Measurements from ENCODE around the gene ESD. TPM values are rescaled to one million over a fixed set of nuclear protein-coding genes. Genes with fewer than 3 reads are reported as not detected.

The ESD gene
- total and polyA plus RNA-seq, 2 experiments from 2014 or later = 61.0 to 123 TPM

DNA sequence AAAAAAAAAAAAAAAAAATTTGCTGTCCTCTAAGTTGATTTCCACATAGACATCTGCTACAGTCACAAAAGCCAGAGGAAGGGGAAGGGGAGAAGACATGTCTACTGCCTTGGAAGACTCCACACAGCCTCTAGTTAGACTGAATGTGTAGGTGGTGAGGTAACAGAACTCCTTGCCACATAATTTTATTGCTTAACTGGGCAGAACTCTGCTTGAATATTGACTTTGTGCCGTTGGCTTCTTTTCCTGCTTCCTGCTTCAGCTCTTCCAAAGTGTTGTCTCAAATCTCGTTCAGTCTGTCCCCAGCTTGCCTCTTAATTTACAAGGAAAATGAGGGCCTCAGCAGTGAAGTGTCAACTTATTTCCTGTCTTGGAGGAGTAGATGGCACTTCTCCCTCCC lies 37.1 kb downstream of the ESD start (continued):
- TF ChIP-seq, protein P1, sequence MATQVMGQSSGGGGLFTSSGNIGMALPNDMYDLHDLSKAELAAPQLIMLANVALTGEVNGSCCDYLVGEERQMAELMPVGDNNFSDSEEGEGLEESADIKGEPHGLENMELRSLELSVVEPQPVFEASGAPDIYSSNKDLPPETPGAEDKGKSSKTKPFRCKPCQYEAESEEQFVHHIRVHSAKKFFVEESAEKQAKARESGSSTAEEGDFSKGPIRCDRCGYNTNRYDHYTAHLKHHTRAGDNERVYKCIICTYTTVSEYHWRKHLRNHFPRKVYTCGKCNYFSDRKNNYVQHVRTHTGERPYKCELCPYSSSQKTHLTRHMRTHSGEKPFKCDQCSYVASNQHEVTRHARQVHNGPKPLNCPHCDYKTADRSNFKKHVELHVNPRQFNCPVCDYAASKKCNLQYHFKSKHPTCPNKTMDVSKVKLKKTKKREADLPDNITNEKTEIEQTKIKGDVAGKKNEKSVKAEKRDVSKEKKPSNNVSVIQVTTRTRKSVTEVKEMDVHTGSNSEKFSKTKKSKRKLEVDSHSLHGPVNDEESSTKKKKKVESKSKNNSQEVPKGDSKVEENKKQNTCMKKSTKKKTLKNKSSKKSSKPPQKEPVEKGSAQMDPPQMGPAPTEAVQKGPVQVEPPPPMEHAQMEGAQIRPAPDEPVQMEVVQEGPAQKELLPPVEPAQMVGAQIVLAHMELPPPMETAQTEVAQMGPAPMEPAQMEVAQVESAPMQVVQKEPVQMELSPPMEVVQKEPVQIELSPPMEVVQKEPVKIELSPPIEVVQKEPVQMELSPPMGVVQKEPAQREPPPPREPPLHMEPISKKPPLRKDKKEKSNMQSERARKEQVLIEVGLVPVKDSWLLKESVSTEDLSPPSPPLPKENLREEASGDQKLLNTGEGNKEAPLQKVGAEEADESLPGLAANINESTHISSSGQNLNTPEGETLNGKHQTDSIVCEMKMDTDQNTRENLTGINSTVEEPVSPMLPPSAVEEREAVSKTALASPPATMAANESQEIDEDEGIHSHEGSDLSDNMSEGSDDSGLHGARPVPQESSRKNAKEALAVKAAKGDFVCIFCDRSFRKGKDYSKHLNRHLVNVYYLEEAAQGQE (IDR thresholded peaks at IDR 0.05; ENCODE audit: unreplicated experiment) = no peak
- TF ChIP-seq, protein P2, sequence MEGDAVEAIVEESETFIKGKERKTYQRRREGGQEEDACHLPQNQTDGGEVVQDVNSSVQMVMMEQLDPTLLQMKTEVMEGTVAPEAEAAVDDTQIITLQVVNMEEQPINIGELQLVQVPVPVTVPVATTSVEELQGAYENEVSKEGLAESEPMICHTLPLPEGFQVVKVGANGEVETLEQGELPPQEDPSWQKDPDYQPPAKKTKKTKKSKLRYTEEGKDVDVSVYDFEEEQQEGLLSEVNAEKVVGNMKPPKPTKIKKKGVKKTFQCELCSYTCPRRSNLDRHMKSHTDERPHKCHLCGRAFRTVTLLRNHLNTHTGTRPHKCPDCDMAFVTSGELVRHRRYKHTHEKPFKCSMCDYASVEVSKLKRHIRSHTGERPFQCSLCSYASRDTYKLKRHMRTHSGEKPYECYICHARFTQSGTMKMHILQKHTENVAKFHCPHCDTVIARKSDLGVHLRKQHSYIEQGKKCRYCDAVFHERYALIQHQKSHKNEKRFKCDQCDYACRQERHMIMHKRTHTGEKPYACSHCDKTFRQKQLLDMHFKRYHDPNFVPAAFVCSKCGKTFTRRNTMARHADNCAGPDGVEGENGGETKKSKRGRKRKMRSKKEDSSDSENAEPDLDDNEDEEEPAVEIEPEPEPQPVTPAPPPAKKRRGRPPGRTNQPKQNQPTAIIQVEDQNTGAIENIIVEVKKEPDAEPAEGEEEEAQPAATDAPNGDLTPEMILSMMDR (conservative IDR thresholded peaks at IDR 0.05; ENCODE audit: low read depth in 2 of 2) = no peak

DNA sequence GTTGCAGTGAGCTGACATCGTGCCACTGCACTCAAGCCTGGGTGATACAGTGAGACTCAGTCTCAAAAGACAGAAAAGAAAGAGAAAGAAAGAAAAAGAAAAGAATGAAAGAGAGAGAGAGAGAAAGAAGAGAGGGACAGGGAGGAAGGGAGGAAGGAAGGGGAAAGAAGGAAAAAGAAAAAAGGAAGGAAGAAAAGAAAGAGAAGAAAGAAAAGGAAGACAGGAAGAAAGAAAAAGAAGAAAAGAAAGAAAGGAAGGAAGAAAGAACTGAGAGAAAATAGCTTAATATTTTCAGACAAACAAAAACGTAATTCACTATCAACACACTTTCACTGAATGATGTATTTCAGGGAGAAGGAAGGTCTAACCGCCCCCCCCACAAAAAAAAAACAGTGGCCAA lies 39.3 kb downstream of the ESD start:
- DNase-seq (ENCODE audit: low spot score) = no peak
- no peaks in the 10 kb centered on the region for H3K36me3 Mint-ChIP-seq (ENCODE audit: low read depth)
- H3K4me1 ChIP-seq (ENCODE audit: insufficient read depth) = no peaks in the 10 kb centered on the region

More for the DNA sequence above, 39.3 kb downstream of the ESD start:
- Histone ChIP-seq H4K20me1 (replicated peaks; ENCODE audit: insufficient read depth) (no peaks in the 10 kb centered on the region), H3F3A (replicated peaks; ENCODE audit: low read depth) (no peaks in the 10 kb centered on the region), H3K27ac (ENCODE audit: low read depth) (no peak overlapping the region), H3K9me2 (ENCODE audit: insufficient read depth) (0 out of 2 replicates have a peak, but pooled peaks cover 4% of the 10 kb centered on the region), H3K4me2 (no peak overlapping the region), H2AFZ (no peak overlapping the region), H3K4me3 (no peak overlapping the region), H3K36me3 (ENCODE audit: insufficient read depth) (no peaks in the 10 kb centered on the region), H3K27me3 (ENCODE audit: insufficient read depth) (no peaks in the 10 kb centered on the region), H3K79me2 (replicated peaks; ENCODE audit: insufficient read depth) (no peaks in the 10 kb centered on the region)
- H3K4me1 Mint-ChIP-seq = peaks cover 5% of the 10 kb centered on the region; the same call in 2 of the 3 replicates
- ATAC-seq = no peak
- H3K27me3 Mint-ChIP-seq (ENCODE audit: insufficient read depth, low read depth, poor library complexity) = peaks cover 1% of the 10 kb centered on the region
- H3K27ac Mint-ChIP-seq = no peak overlapping the region
- TF ChIP-seq, protein P1 (IDR thresholded peaks at IDR 0.05; ENCODE audit: unreplicated experiment) = no peak
- TF ChIP-seq CREB1 (CRISPR knock-in tag; IDR thresholded peaks at IDR 0.05; ENCODE audit: low read depth) (no peak), STAT1 (IDR thresholded peaks at IDR 0.05; ENCODE audit: unreplicated experiment) (no peak), ZNF114 (CRISPR knock-in tag; IDR thresholded peaks at IDR 0.05) (no peak), POLR2AphosphoS5 (IDR thresholded peaks at IDR 0.05; ENCODE audit: low read depth) (no peak), ZNF331 (CRISPR knock-in tag; IDR thresholded peaks at IDR 0.05; ENCODE audit: low read depth) (no peak), JUNB (IDR thresholded peaks at IDR 0.05; ENCODE audit: unreplicated experiment) (no peak)
- TF ChIP-seq, protein P3, sequence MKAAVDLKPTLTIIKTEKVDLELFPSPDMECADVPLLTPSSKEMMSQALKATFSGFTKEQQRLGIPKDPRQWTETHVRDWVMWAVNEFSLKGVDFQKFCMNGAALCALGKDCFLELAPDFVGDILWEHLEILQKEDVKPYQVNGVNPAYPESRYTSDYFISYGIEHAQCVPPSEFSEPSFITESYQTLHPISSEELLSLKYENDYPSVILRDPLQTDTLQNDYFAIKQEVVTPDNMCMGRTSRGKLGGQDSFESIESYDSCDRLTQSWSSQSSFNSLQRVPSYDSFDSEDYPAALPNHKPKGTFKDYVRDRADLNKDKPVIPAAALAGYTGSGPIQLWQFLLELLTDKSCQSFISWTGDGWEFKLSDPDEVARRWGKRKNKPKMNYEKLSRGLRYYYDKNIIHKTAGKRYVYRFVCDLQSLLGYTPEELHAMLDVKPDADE (IDR thresholded peaks at IDR 0.05) = no peak
- TF ChIP-seq, protein P2 (conservative IDR thresholded peaks at IDR 0.05; ENCODE audit: low read depth in 2 of 2) = no peak
- H3K4me3 Mint-ChIP-seq = no peak overlapping the region
- no peaks in the 10 kb centered on the region for H3K9me3 Mint-ChIP-seq
